ENCODE results near the gene LIMCH1.
"Not testable (repeated sequence)": the region's sequence is repeated elsewhere in the genome, so short reads cannot be mapped to it uniquely, and the experiment has no call there.

LIMCH1 gene

GRCh38 chr4:41538017-41538733, at the start of gene LIMCH1:
Gene LIMCH1, plus strand, starts transcription at chr4:41538157. Its CDS starts 67,839 bp downstream, at chr4:41605996.
- Mint-ChIP-seq H3K4me1 (no peaks in the 10 kb centered on the region), H3K9me3 (no peaks in the 10 kb centered on the region), H3K36me3 (no peaks in the 10 kb centered on the region), H3K27me3 (peaks cover 2% of the 10 kb centered on the region), H3K27ac (no peak within 1 kb of the TSS), H3K4me3 (no peak within 1 kb of the TSS)
- ATAC-seq (ENCODE audit: low read depth) (no peak), DNase-seq (ENCODE audit: low spot score in 2 of 2) (no peak)

- not testable (repeated sequence) for H3K9me3 Mint-ChIP-seq; H3K36me3 Mint-ChIP-seq; H3K4me3 Mint-ChIP-seq; H3K27ac Mint-ChIP-seq; H3K4me1 Mint-ChIP-seq; ATAC-seq (ENCODE audit: low read depth); DNase-seq (ENCODE audit: low spot score in 2 of 2); H3K27me3 Mint-ChIP-seq
Measured at GRCh38 chr4:41491081-41491576, 46.8 kb upstream of the LIMCH1 start.

GRCh38 chr4:41496977-41497376, 41.0 kb upstream of the LIMCH1 start:
- Mint-ChIP-seq H3K27ac (no peak overlapping the region), H3K27me3 (peaks cover 1% of the 10 kb centered on the region), H3K9me3 (peaks cover 2% of the 10 kb centered on the region), H3K4me3 (no peak overlapping the region), H3K36me3 (no peaks in the 10 kb centered on the region), H3K4me1 (no peaks in the 10 kb centered on the region)
- ATAC-seq (ENCODE audit: low read depth) (no peak), DNase-seq (ENCODE audit: low spot score in 2 of 2) (no peak)

- peaks cover 2% of the 10 kb centered on the region for H3K9me3 Mint-ChIP-seq
- no peak for DNase-seq (ENCODE audit: low spot score in 2 of 2)
- H3K4me1 Mint-ChIP-seq, result no peaks in the 10 kb centered on the region
- no peaks in the 10 kb centered on the region for H3K36me3 Mint-ChIP-seq
- H3K4me3 Mint-ChIP-seq, result no peak overlapping the region
- no peak overlapping the region for H3K27ac Mint-ChIP-seq
- ATAC-seq (ENCODE audit: low read depth), result no peak
- peaks cover 1% of the 10 kb centered on the region for H3K27me3 Mint-ChIP-seq
Measured at GRCh38 chr4:41498177-41498576, 39.8 kb upstream of the LIMCH1 start.

- ATAC-seq (ENCODE audit: low read depth) (no peak), DNase-seq (ENCODE audit: low spot score in 2 of 2) (no peak)
- Mint-ChIP-seq H3K9me3 (peaks cover 2% of the 10 kb centered on the region), H3K4me3 (no peak overlapping the region), H3K27me3 (no peaks in the 10 kb centered on the region), H3K4me1 (no peaks in the 10 kb centered on the region), H3K36me3 (no peaks in the 10 kb centered on the region), H3K27ac (no peak overlapping the region)
Measured at GRCh38 chr4:41504167-41504818, 33.7 kb upstream of the LIMCH1 start.

GRCh38 chr4:41505161-41505661, 32.7 kb upstream of the LIMCH1 start:
- Mint-ChIP-seq H3K27me3 (no peaks in the 10 kb centered on the region), H3K9me3 (peaks cover 2% of the 10 kb centered on the region), H3K36me3 (no peaks in the 10 kb centered on the region), H3K27ac (no peak overlapping the region), H3K4me1 (no peaks in the 10 kb centered on the region), H3K4me3 (no peak overlapping the region)
- DNase-seq (ENCODE audit: low spot score in 2 of 2) (no peak), ATAC-seq (ENCODE audit: low read depth) (no peak)

GRCh38 chr4:41506130-41506529, 31.8 kb upstream of the LIMCH1 start:
- Mint-ChIP-seq H3K27me3 (no peaks in the 10 kb centered on the region), H3K36me3 (no peaks in the 10 kb centered on the region), H3K9me3 (peaks cover 2% of the 10 kb centered on the region), H3K4me1 (no peaks in the 10 kb centered on the region), H3K4me3 (no peak overlapping the region), H3K27ac (no peak overlapping the region)
- ATAC-seq (ENCODE audit: low read depth) (no peak), DNase-seq (ENCODE audit: low spot score in 2 of 2) (no peak)

GRCh38 chr4:41507291-41507947, 30.5 kb upstream of the LIMCH1 start:
- Mint-ChIP-seq H3K27ac (no peak overlapping the region), H3K36me3 (no peaks in the 10 kb centered on the region), H3K4me3 (no peak overlapping the region), H3K4me1 (no peaks in the 10 kb centered on the region), H3K27me3 (peaks cover 1% of the 10 kb centered on the region), H3K9me3 (peaks cover 3% of the 10 kb centered on the region)
- no peak for ATAC-seq (ENCODE audit: low read depth)
- DNase-seq (ENCODE audit: low spot score in 2 of 2), result no peak

- peaks cover 1% of the 10 kb centered on the region for H3K27me3 Mint-ChIP-seq
- H3K27ac Mint-ChIP-seq, result no peak overlapping the region
- peaks cover 4% of the 10 kb centered on the region for H3K9me3 Mint-ChIP-seq
- H3K4me3 Mint-ChIP-seq, result no peak overlapping the region
- H3K4me1 Mint-ChIP-seq, result no peaks in the 10 kb centered on the region
- DNase-seq (ENCODE audit: low spot score in 2 of 2) (no peak), ATAC-seq (ENCODE audit: low read depth) (no peak)
- no peaks in the 10 kb centered on the region for H3K36me3 Mint-ChIP-seq
Measured at GRCh38 chr4:41509451-41509866, 28.5 kb upstream of the LIMCH1 start.

GRCh38 chr4:41510179-41510578, 27.8 kb upstream of the LIMCH1 start:
- DNase-seq (ENCODE audit: low spot score in 2 of 2) (no peak), ATAC-seq (ENCODE audit: low read depth) (no peak)
- H3K9me3 Mint-ChIP-seq, result peaks cover 4% of the 10 kb centered on the region
- H3K36me3 Mint-ChIP-seq, result no peaks in the 10 kb centered on the region
- no peak overlapping the region for H3K4me3 Mint-ChIP-seq
- no peak overlapping the region for H3K27ac Mint-ChIP-seq
- peaks cover 1% of the 10 kb centered on the region for H3K27me3 Mint-ChIP-seq
- no peaks in the 10 kb centered on the region for H3K4me1 Mint-ChIP-seq

GRCh38 chr4:41512136-41512535, 25.8 kb upstream of the LIMCH1 start:
- ATAC-seq (ENCODE audit: low read depth) (no peak), DNase-seq (ENCODE audit: low spot score in 2 of 2) (no peak)
- Mint-ChIP-seq H3K9me3 (peaks cover 4% of the 10 kb centered on the region), H3K36me3 (no peaks in the 10 kb centered on the region), H3K4me3 (no peak overlapping the region), H3K27me3 (peaks cover 3% of the 10 kb centered on the region), H3K4me1 (no peaks in the 10 kb centered on the region), H3K27ac (no peak overlapping the region)

GRCh38 chr4:41512596-41512995, 25.4 kb upstream of the LIMCH1 start:
- Mint-ChIP-seq H3K4me1 (no peaks in the 10 kb centered on the region), H3K27ac (no peak overlapping the region), H3K36me3 (no peaks in the 10 kb centered on the region), H3K9me3 (peaks cover 4% of the 10 kb centered on the region), H3K27me3 (peaks cover 3% of the 10 kb centered on the region), H3K4me3 (no peak overlapping the region)
- ATAC-seq (ENCODE audit: low read depth), result no peak
- no peak for DNase-seq (ENCODE audit: low spot score in 2 of 2)

GRCh38 chr4:41514169-41514568, 23.8 kb upstream of the LIMCH1 start:
- Mint-ChIP-seq H3K9me3 (peaks cover 4% of the 10 kb centered on the region), H3K27me3 (peaks cover 3% of the 10 kb centered on the region)

GRCh38 chr4:41514766-41515481, 23.0 kb upstream of the LIMCH1 start:
- DNase-seq (ENCODE audit: low spot score in 2 of 2), result no peak
- Mint-ChIP-seq H3K27me3 (peaks cover 3% of the 10 kb centered on the region), H3K4me1 (no peaks in the 10 kb centered on the region), H3K36me3 (no peaks in the 10 kb centered on the region), H3K27ac (no peak overlapping the region), H3K9me3 (peaks cover 4% of the 10 kb centered on the region), H3K4me3 (no peak overlapping the region)
- ATAC-seq (ENCODE audit: low read depth), result no peak

More at GRCh38 chr4:41514169-41514568, 23.8 kb upstream of the LIMCH1 start:
- ATAC-seq (ENCODE audit: low read depth) (no peak), DNase-seq (ENCODE audit: low spot score in 2 of 2) (no peak)
- no peaks in the 10 kb centered on the region for H3K36me3 Mint-ChIP-seq
- H3K4me3 Mint-ChIP-seq, result no peak overlapping the region
- no peaks in the 10 kb centered on the region for H3K4me1 Mint-ChIP-seq
- H3K27ac Mint-ChIP-seq, result no peak overlapping the region

Measured in memory B cell (primary cell).